ENCODE measurements around the gene STARD6. TPM values are rescaled to one million over a fixed set of nuclear protein-coding genes. Genes with fewer than 3 reads are reported as not detected.

Gene STARD6
- total RNA-seq, 2 experiments from 2014 or later = not detected

- Mint-ChIP-seq H3K27me3 (peaks cover 8% of the 10 kb centered on the region), H3K27ac (no peak overlapping the region), H3K9me3 (no peaks in the 10 kb centered on the region), H3K4me3 (no peak overlapping the region), H3K4me1 (ENCODE audit: low read depth) (no peaks in the 10 kb centered on the region), H3K36me3 (ENCODE audit: low read depth) (no peaks in the 10 kb centered on the region)
- Histone ChIP-seq H3K9me3 (ENCODE audit: control insufficient read depth in 1 of 2, insufficient read depth in 1 of 2, low read length in 2 of 2) (no peaks in the 10 kb centered on the region), H3K36me3 (ENCODE audit: insufficient read depth, low read length) (no peaks in the 10 kb centered on the region), H3K4me3 (ENCODE audit: low read length) (no peak overlapping the region), H3K27ac (ENCODE audit: low read depth in 1 of 2, low read length in 2 of 2) (no peak overlapping the region), H3K27me3 (ENCODE audit: control insufficient read depth in 1 of 2, insufficient read depth in 2 of 2, low read length in 2 of 2) (no peaks in the 10 kb centered on the region), H3K4me1 (ENCODE audit: insufficient read depth, low read length) (no peaks in the 10 kb centered on the region)
- intact Hi-C loops (cut with DNase I, micrococcal nuclease) = no loop called here
- DNase-seq (no peak), ATAC-seq (ENCODE audit: poor library complexity) (no peak)
- ChIA-PET CTCF (no interaction called here), POLR2A (no interaction called here)
- no peak for TF ChIP-seq CTCF (IDR thresholded peaks at IDR 0.05)
Measured at GRCh38 chr18:54330768-54331548, 26.7 kb downstream of the STARD6 start.

- no peak for DNase-seq
- H3K4me1 Mint-ChIP-seq (ENCODE audit: low read depth) = no peaks in the 10 kb centered on the region
- H3K4me1 ChIP-seq (ENCODE audit: insufficient read depth, low read length) = no peaks in the 10 kb centered on the region
- H3K27me3 ChIP-seq (ENCODE audit: control insufficient read depth in 1 of 2, insufficient read depth in 2 of 2, low read length in 2 of 2) = no peaks in the 10 kb centered on the region
- no peak overlapping the region for H3K4me3 Mint-ChIP-seq
- ChIA-PET POLR2A (no interaction called here), CTCF (no interaction called here)
- no peaks in the 10 kb centered on the region for H3K9me3 ChIP-seq (ENCODE audit: control insufficient read depth in 1 of 2, insufficient read depth in 1 of 2, low read length in 2 of 2)
- TF ChIP-seq CTCF (IDR thresholded peaks at IDR 0.05) = no peak
- no peak overlapping the region for H3K27ac Mint-ChIP-seq
- H3K36me3 Mint-ChIP-seq (ENCODE audit: low read depth) = no peaks in the 10 kb centered on the region
- no peaks in the 10 kb centered on the region for H3K9me3 Mint-ChIP-seq
- H3K27ac ChIP-seq (ENCODE audit: low read depth in 1 of 2, low read length in 2 of 2) = no peak overlapping the region
- intact Hi-C loops (cut with DNase I, micrococcal nuclease) = no loop called here
- no peak for ATAC-seq (ENCODE audit: poor library complexity)
- H3K27me3 Mint-ChIP-seq = peaks cover 6% of the 10 kb centered on the region
- no peak overlapping the region for H3K4me3 ChIP-seq (ENCODE audit: low read length)
- H3K36me3 ChIP-seq (ENCODE audit: insufficient read depth, low read length) = no peaks in the 10 kb centered on the region
Measured at GRCh38 chr18:54329787-54330186, 27.9 kb downstream of the STARD6 start.

- Histone ChIP-seq H3K27ac (ENCODE audit: low read depth in 1 of 2, low read length in 2 of 2) (no peak overlapping the region), H3K36me3 (ENCODE audit: insufficient read depth, low read length) (no peaks in the 10 kb centered on the region), H3K27me3 (ENCODE audit: control insufficient read depth in 1 of 2, insufficient read depth in 2 of 2, low read length in 2 of 2) (no peaks in the 10 kb centered on the region), H3K4me3 (ENCODE audit: low read length) (no peak overlapping the region), H3K4me1 (ENCODE audit: insufficient read depth, low read length) (no peaks in the 10 kb centered on the region), H3K9me3 (ENCODE audit: control insufficient read depth in 1 of 2, insufficient read depth in 1 of 2, low read length in 2 of 2) (no peaks in the 10 kb centered on the region)
- POLR2A ChIA-PET = no interaction called here
- no peak for TF ChIP-seq CTCF (IDR thresholded peaks at IDR 0.05)
- ATAC-seq (ENCODE audit: poor library complexity) (no peak), DNase-seq (no peak)
- H3K4me3 Mint-ChIP-seq = no peak overlapping the region
- CTCF ChIA-PET = no interaction called here
- intact Hi-C loops (cut with DNase I, micrococcal nuclease) = no loop called here
- no peak overlapping the region for H3K27ac Mint-ChIP-seq
- no peaks in the 10 kb centered on the region for H3K9me3 Mint-ChIP-seq
- peaks cover 5% of the 10 kb centered on the region for H3K27me3 Mint-ChIP-seq
- no peaks in the 10 kb centered on the region for H3K36me3 Mint-ChIP-seq (ENCODE audit: low read depth)
- H3K4me1 Mint-ChIP-seq (ENCODE audit: low read depth) = no peaks in the 10 kb centered on the region
Measured at GRCh38 chr18:54327818-54328217, 29.8 kb downstream of the STARD6 start.

Measured in CD4-positive, alpha-beta T cell (primary cell).